Brain pericyte (primary cell): ENCODE measurements around the gene NUP153.
A peak's percentile ranks its signal among the peaks of the same experiment; 100 is the strongest.

Experiments used
- DNase-seq: peaks from one replicate; pipeline ENCODE4 v3.0.0-alpha.2; 2012; ENCODE audit warnings: low read depth, low spot score

NUP153 gene

DNA sequence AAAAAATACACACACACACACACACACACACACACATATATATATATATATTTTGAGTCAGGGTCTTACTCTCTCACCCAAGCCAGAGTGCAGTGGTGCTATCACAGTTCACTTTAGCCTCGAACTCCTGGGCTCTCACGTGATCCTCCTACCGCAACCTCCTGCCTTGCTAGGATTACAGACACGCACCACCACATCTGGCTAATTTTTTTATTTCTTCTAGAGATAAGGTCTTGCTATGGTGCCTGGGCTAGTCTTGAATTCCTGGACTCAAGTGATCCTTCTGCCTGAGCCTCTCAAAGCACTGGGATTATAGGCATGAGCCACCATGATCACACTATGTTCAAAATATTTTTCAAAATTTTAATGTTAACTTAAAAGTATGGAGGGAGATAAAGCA lies 43.5 kb downstream of the NUP153 start:
- DNase-seq, result no peak

GRCh38 chr6:17662585-17662984 lies 44.1 kb downstream of the NUP153 start:
- DNase-seq, result no peak

DNA sequence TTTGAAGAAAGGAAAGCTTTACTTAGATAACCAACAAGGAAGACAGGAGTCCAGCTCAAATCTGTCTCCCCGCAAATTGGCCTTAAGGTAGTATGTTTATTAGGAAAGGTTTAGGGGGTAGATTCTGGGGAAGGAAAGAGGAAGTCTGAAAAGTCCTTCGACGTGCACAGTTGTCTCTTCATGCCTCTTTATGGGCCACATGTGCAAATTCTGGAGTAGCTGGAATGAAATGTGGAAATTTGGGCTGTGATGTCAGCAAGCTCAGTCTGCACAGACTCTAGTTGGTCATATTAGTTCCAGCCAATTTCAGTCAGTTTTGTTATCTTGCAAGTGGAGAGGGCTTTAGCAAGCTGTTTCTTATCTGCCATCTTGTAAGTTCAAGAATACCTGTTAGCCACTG lies 50.1 kb downstream of the NUP153 start:
- DNase-seq, result no peak

GRCh38 chr6:17656092-17656491 lies 50.6 kb downstream of the NUP153 start:
- DNase-seq, result no peak

- no peak for DNase-seq
Measured at GRCh38 chr6:17653198-17653882, 53.4 kb downstream of the NUP153 start.

- no peak for DNase-seq
Measured at GRCh38 chr6:17650656-17651309, 55.9 kb downstream of the NUP153 start.

GRCh38 chr6:17648745-17649144 lies 58.0 kb downstream of the NUP153 start:
- no peak for DNase-seq

DNA sequence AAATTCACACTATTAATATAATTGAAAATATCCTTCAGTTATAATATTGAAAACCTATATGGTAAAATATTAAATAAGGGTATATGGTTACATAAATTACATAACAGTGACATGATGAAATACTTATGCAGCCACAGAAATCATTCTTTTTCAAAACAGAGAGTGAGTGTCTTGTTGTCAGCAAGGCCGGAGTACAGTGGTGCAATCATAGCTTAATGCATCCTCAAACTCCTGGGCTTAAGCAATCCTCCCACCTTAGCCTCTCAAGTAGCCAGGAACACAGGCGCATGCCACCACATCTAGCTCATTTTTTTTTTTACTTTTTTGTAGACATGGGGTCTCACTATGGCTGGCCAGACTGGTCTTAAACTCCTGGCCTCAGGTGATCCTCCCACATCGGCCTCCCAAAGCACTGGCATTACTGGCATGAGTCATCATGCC lies 66.2 kb downstream of the NUP153 start:
- no peak for DNase-seq

GRCh38 chr6:17638212-17638715 lies 68.5 kb downstream of the NUP153 start:
- no peak for DNase-seq

DNA sequence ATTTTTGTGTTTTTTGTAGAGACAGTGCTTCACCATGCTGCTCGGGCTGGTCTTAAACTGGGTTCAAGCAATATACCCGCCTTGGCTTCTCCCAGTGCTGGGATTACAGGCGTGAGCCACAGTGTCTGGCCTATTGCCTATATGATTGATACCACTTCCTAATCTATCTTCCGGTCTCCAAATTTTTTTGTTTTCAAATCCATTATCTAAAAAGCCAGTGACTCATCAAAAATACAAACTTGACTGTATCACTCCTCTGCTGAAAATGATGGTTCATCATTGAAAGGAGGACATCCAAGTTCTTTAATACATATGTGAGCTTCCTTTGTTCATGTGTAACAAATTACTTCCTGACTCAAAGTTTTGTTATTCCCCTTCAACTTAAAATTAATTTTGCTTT lies 71.2 kb downstream of the NUP153 start:
- no peak for DNase-seq

- DNase-seq, result no peak
Measured at GRCh38 chr6:17633465-17634188, 73.1 kb downstream of the NUP153 start.

DNA sequence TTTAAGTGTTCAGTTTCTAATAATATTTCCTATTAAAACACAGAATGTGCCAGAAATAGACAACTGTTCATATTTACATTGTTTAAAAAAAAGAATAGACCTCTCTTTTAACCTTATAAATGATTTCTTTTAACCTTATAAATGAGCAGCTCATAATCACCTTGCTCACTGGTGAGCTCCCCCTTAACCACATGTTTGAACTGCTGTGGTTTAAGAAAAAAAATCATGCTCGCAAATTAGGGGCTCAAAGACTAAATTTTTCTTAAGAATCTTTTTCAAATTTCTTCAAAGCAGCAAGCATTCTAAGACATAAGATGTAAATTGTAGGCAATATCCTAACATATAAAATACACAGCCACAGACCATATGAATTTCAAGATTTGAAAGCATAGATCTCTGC lies 73.8 kb downstream of the NUP153 start:
- DNase-seq, result no peak

DNA sequence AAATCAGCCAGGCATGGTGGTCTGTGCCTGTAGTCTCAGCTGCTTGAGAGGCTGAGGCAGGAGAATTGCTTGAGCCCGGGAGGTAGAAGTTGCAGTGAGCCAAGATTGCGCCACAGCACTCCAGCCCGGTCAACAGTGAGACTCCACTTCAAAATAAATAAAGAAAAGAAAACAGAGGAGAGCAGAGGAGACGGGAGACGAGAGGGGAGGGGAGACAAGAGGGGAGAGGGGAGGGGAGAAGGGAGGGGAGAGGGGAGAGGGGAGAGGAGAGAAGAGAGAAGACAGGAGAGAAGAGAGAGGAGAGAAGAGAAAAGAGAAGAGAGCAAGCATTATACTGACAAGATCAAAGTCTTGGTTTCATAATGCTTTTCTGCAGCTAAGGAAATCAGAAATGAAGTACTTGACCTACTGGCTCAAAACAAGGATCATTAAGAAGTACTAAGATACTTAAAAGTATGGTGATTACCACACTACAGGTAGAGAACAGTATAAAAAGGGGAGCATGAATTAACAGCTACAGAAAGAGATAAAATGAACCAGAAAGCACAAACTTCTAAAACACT lies 76.1 kb downstream of the NUP153 start:
- peak; percentile 22 for DNase-seq

DNA sequence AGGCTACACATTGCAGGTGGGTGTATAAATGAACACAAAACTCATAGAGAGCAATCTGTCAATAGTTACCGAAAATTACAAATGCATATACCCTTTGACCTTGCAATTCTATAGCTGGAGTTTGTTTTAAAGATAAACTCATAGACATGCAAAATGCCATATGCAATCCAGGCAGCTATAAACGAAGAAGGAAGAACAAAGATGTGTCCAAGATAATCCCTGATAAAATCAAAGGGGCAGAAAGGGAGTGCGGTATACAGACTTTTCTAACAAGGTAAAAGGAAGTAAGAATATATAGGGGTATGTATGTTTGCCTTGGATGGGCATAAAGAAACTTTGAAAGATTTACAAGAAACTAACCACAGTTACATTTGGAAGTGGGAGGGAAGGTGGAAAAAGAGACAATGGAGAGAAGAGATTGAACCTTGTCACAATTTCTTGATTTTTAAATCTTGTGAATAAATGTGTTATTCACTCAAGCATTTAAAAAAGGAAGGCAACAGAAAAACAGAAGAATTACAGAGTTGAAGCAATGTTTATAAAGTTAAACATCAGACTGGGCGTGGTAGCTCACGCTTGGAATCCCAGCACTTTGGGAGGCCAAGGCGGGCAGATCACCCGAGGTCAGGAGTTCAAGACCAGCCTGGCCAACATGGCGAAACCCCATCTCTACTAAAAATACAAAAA lies 76.8 kb downstream of the NUP153 start:
- no peak for DNase-seq

DNA sequence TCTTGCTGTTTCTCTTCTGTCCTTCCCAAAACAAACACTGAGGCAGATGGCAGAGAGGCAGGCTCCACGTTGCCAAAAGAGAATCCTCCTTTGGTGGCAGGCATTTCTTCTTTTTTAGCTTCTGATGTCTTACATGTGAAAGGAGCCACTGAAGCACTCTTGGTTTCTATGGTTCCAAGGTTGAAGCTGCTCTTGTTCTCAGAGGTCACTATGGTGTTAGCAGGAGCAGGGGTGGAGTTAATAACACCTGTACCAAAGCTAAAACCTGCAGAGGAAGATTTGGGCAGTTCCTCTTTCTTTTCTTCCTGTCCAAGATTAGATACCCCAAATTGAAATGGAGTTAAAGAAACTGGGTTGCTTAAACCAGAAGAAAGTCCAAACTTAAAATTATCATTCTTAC lies 77.9 kb downstream of the NUP153 start:
- no peak for DNase-seq

GRCh38 chr6:17624396-17624795 lies 82.3 kb downstream of the NUP153 start:
- DNase-seq, result no peak

DNA sequence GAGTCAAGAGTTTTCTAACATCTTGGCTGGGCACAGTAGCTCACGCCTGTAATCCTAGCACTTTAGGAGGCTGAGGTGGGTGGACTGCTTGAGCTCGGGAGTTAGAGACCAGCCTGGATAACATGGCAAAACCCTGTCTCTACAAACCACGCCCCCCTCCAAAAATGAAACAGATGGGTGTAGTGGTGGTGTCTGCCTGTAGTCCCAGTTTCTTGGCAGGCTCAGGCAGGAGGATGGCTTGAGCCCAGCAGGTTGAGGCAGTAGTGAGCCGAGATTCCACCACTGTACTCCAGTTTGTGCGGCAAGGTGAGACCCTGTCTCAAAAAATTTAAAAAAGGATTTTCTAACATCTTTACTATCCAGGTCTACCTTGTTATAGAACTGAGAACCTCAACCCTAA lies 84.6 kb downstream of the NUP153 start:
- no peak for DNase-seq

GRCh38 chr6:17621003-17621402 lies 85.7 kb downstream of the NUP153 start:
- no peak for DNase-seq

DNA sequence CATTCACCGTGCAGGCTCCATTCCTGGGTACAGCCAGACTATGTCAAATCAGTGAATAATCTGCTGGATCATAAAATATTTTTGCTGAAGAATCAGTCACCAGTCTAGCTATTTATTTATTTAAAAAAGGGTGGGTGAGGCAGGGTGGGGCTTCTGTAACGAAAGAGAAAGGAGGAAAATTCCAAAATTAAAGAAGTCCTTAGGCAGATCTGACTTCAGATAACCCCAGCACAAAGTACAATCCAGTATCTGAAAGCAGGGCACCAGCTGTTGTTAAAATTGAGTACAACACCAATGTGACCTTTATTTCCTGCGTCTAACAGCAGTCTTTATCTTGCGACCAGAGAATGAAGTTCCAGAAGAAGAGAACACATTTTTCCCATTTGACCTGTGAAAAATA lies 90.9 kb downstream of the NUP153 start:
- no peak for DNase-seq

GRCh38 chr6:17612048-17612447 lies 94.7 kb downstream of the NUP153 start:
- no peak for DNase-seq

DNA sequence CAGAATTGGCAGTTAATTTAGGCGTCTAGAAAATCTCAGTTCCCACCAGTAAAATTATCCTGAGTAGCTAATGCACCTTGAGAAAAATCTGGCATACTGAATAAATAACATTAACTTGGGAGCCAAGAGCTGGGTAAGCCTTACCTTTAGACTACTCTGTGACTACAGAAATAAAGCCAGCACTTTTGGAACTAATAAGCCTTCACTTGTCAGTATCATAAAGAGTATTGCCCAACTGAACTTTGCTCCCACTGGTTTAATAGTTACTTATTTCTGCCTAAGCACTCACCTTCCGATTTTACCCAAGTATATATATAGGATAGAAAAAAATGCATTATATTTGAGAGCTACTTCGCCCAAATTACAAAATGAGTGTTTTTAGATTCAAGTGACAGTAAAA lies 95.9 kb downstream of the NUP153 start:
- DNase-seq, result no peak

GRCh38 chr6:17606606-17607005 lies 100.1 kb downstream of the NUP153 start:
- DNase-seq, result no peak
